Sigmoid colon (tissue), 7 donors: Measurements from ENCODE around the gene SLC28A1. TPM values are rescaled to one million over a fixed set of nuclear protein-coding genes. Genes with fewer than 3 reads are reported as not detected.

Experiments
- DNase-seq: peaks from one replicate; pipeline ENCODE4 v3.0.0-alpha.2; 2019
- H3K27ac ChIP-seq, 4 donors: fragments of 200-600 bp; sonication (generic); one replicate each; pipeline ENCODE4 v1.5.1; 2016 to 2019; ENCODE audit warnings: mild to moderate bottlenecking in 1 of 4
- H3K27me3 ChIP-seq, 3 donors: fragments of 200-600 bp; sonication (generic); one replicate each; pipeline ENCODE4 v1.5.1; 2019; ENCODE audit warnings: mild to moderate bottlenecking in 1 of 3
- H3K36me3 ChIP-seq, 4 donors: fragments of 200-600 bp; sonication (generic); one replicate each; pipeline ENCODE4 v1.5.1; 2016 to 2019
- H3K4me1 ChIP-seq, 4 donors: fragments of 200-600 bp; sonication (generic); one replicate each; pipeline ENCODE4 v1.5.1; 2017 to 2019
- H3K4me3 ChIP-seq, 4 donors: fragments of 200-600 bp; sonication (generic); one replicate each; pipeline ENCODE4 v1.5.1; 2017 to 2019; ENCODE audit warnings: mild to moderate bottlenecking in 2 of 4, moderate library complexity in 1 of 4
- H3K9me3 ChIP-seq, 4 donors: fragments of 200-600 bp in 3 of 4; sonication (generic) in 3 of 4; one replicate each; pipeline versions ENCODE4 v1.5.1 to v1.6.1; 2013 to 2019
- CTCF ChIP-seq, 4 experiments: fragments of 450-650 bp in 3 of 4; fragments of 200-600 bp in 1 of 4; IDR thresholded peaks; one replicate each; pipeline ENCODE4 v1.5.1; 2016 to 2019; ENCODE audit warnings: antibody characterized with exemption in 4 of 4, mild to moderate bottlenecking in 3 of 4, moderate library complexity in 2 of 4
- EP300 ChIP-seq, 4 donors: sonication (generic); formaldehyde crosslinking; IDR thresholded peaks; one replicate each; pipeline ENCODE4 v1.6.1; 2017; ENCODE audit warnings: antibody characterized with exemption in 4 of 4
- POLR2A ChIP-seq, 2 donors: fragments of 450-650 bp; IDR thresholded peaks; one replicate each; pipeline ENCODE4 v1.6.1; 2016; ENCODE audit warnings: antibody characterized with exemption in 2 of 2, mild to moderate bottlenecking in 2 of 2, moderate library complexity in 2 of 2
- POLR2AphosphoS5 ChIP-seq, 4 donors: sonication (generic); formaldehyde crosslinking; IDR thresholded peaks; one replicate each; pipeline ENCODE4 v1.6.1; 2017; ENCODE audit warnings: antibody characterized with exemption in 4 of 4
- WGBS, 2 donors: extraction: QIAGEN DNeasy Blood & Tissue Kit; methylation state at CpG; one replicate each; pipeline ENCODE4 v1.1.7; 2013; 5-methylcytosine and 5-hydroxymethylcytosine counted together
- intact Hi-C: fragments of 100-400 bp; cut with DNase I; formaldehyde crosslinking; loops from one replicate; pipeline ENCODE4 v1.15.1; 2023
- polyA plus RNA-seq, 3 donors: library from polyadenylated mRNA; stranded (reverse); fragments of 200-250 nt; gene quantifications; one replicate each; pipeline ENCODE4 v1.2.3, GENCODE V29; 2013
- total RNA-seq, 4 donors: library from RNA; depleted of rRNA; stranded (reverse); fragments of >200 nt; gene quantifications; one replicate each; pipeline ENCODE4 v1.1.0, GENCODE V29; 2016
- donor health status: healthy with polysubstance abuse.
- donor health status: Bipolar disorder and iron deficiency.
- donor health status: healthy.

SLC28A1 gene
- total and polyA plus RNA-seq, 7 donors: not detected

- intact Hi-C loops: no loop called here
- TF ChIP-seq POLR2A (IDR thresholded peaks at IDR 0.05) (no peak), CTCF (IDR thresholded peaks at IDR 0.05) (no peak), POLR2AphosphoS5 (IDR thresholded peaks at IDR 0.05) (no peak), EP300 (IDR thresholded peaks at IDR 0.05) (no peak)
These were observed 91.4 kb downstream of the SLC28A1 start for GRCh38 chr15:84975871-84976351.

GRCh38 chr15:84976746-84977345, 92.4 kb downstream of the SLC28A1 start:
- intact Hi-C loops: no loop called here
- Histone ChIP-seq H3K36me3 (no peaks in the 10 kb centered on the region), H3K9me3 (no peaks in the 10 kb centered on the region), H3K4me3 (no peak overlapping the region), H3K27ac (no peak overlapping the region), H3K27me3 (no peaks in the 10 kb centered on the region), H3K4me1 (peaks cover 0 to 8% (median 7%) of the 10 kb centered on the region in 4 donors)
- TF ChIP-seq POLR2AphosphoS5 (IDR thresholded peaks at IDR 0.05) (no peak), POLR2A (IDR thresholded peaks at IDR 0.05) (no peak), EP300 (IDR thresholded peaks at IDR 0.05) (no peak), CTCF (IDR thresholded peaks at IDR 0.05) (no peak)
- 94 to 95% methylated on average over 10 of the region's 10 CpGs for WGBS, 2 donors
- DNase-seq: no peak

More at GRCh38 chr15:84975871-84976351, 91.4 kb downstream of the SLC28A1 start:
- Histone ChIP-seq H3K4me1 (peaks cover 0 to 8% (median 6%) of the 10 kb centered on the region in 4 donors), H3K4me3 (no peak overlapping the region), H3K27me3 (no peaks in the 10 kb centered on the region), H3K36me3 (no peaks in the 10 kb centered on the region), H3K27ac (no peak overlapping the region), H3K9me3 (no peaks in the 10 kb centered on the region)
- DNase-seq: no peak
- 91 to 93% methylated on average over 5 of the region's 5 CpGs for WGBS, 2 donors

GRCh38 chr15:84979651-84980050, 95.2 kb downstream of the SLC28A1 start:
- WGBS, 2 donors: 16 to 37% methylated on average over 16 of the region's 16 CpGs
- TF ChIP-seq POLR2A (IDR thresholded peaks at IDR 0.05) (no peak), CTCF (IDR thresholded peaks at IDR 0.05) (no peak), EP300 (IDR thresholded peaks at IDR 0.05) (no peak), POLR2AphosphoS5 (IDR thresholded peaks at IDR 0.05) (no peak)
- Histone ChIP-seq H3K27me3 (no peaks in the 10 kb centered on the region), H3K4me3 (peak overlapping the region in 2 of 4 donors; percentile 77 to 92), H3K9me3 (no peaks in the 10 kb centered on the region), H3K36me3 (no peaks in the 10 kb centered on the region), H3K27ac (peak overlapping the region in 3 of 4 donors; percentile 93 to 98 (median 96)), H3K4me1 (peaks cover 8 to 33% (median 21%) of the 10 kb centered on the region in 4 donors)
- intact Hi-C loops: loop anchor here (2.0 kb wide), 1 partner anchor 31 kb away; no protein-coding TSS in a partner anchor
- no peak for DNase-seq

GRCh38 chr15:84980196-84981053, 96.0 kb downstream of the SLC28A1 start:
- H3K9me3 ChIP-seq: no peaks in the 10 kb centered on the region
- intact Hi-C loops: loop anchor here (2.0 kb wide), 1 partner anchor 30 kb away; no protein-coding TSS in a partner anchor
- peaks cover 8 to 41% (median 27%) of the 10 kb centered on the region in 4 donors for H3K4me1 ChIP-seq
- peak; percentile 90 for DNase-seq
- TF ChIP-seq POLR2A (IDR thresholded peaks at IDR 0.05): peak in 1 of 2 donors; percentile 50
- TF ChIP-seq EP300 (IDR thresholded peaks at IDR 0.05): peak in 1 of 4 donors; percentile 20
- TF ChIP-seq POLR2AphosphoS5 (IDR thresholded peaks at IDR 0.05): peak in 3 of 4 donors; percentile 26 to 62 (median 61)
- TF ChIP-seq CTCF (IDR thresholded peaks at IDR 0.05): no peak
- H3K27me3 ChIP-seq: no peaks in the 10 kb centered on the region
- WGBS, 2 donors: 0% methylated on average over 66 of the region's 66 CpGs
- H3K27ac ChIP-seq: peak overlapping the region; percentile 85 to 98 (median 94)
- peak overlapping the region; percentile 74 to 92 (median 83) for H3K4me3 ChIP-seq
- no peaks in the 10 kb centered on the region for H3K36me3 ChIP-seq
